Erythroblast (primary cell): ENCODE measurements around the gene GMIP.
"Not testable (repeated sequence)": the region's sequence is repeated elsewhere in the genome, so short reads cannot be mapped to it uniquely, and the experiment has no call there.

Experiments used
- DNase-seq, 2 experiments: peaks; one replicate each; lab custom pipeline; 2025; lab: John Stamatoyannopoulos, UW
- GATA1 ChIP-seq: IDR thresholded peaks from 2 replicates; pipeline ENCODE4 v1.6.1; 2011; ENCODE audit warnings: low read depth, mild to moderate bottlenecking, control low read depth, low read length, moderate library complexity
- POLR2A ChIP-seq: IDR thresholded peaks from 2 replicates; pipeline ENCODE4 v1.6.1; 2011; ENCODE audit warnings: mild to moderate bottlenecking, low read length

The GMIP gene

GRCh38 chr19:19618219-19619051, 25.0 kb downstream of the GMIP start, which contains the start of gene PBX4:
TSS of gene PBX4 (minus strand) at chr19:19618687. CDS start at chr19:19618629, 58 bp downstream.
- peak; percentile 85 to 88 for DNase-seq
- TF ChIP-seq POLR2A, result no peak
- no peak for TF ChIP-seq GATA1

- DNase-seq, result no peak
- TF ChIP-seq POLR2A, result no peak
- no peak for TF ChIP-seq GATA1
These were observed 28.4 kb downstream of the GMIP start for GRCh38 chr19:19615086-19615485.

- TF ChIP-seq GATA1, result no peak
- no peak for TF ChIP-seq POLR2A
- no peak for DNase-seq
These were observed 30.0 kb downstream of the GMIP start for GRCh38 chr19:19613506-19613905.

- TF ChIP-seq POLR2A (no peak), GATA1 (no peak)
- DNase-seq, result no peak
These were observed 32.9 kb downstream of the GMIP start for GRCh38 chr19:19610376-19611202.

- not testable (repeated sequence) for DNase-seq
These were observed 36.8 kb downstream of the GMIP start for GRCh38 chr19:19606686-19607085.

GRCh38 chr19:19606021-19606420, 37.4 kb downstream of the GMIP start:
- no peak for TF ChIP-seq POLR2A
- no peak for TF ChIP-seq GATA1
- no peak for DNase-seq

- no peak for TF ChIP-seq GATA1
- no peak for TF ChIP-seq POLR2A
- no peak for DNase-seq
These were observed 40.6 kb downstream of the GMIP start for GRCh38 chr19:19602713-19603324.

- no peak for TF ChIP-seq POLR2A
- TF ChIP-seq GATA1, result no peak
- DNase-seq, result no peak
These were observed 41.2 kb downstream of the GMIP start for GRCh38 chr19:19602136-19602712.

GRCh38 chr19:19600793-19601330, 42.6 kb downstream of the GMIP start:
- no peak for TF ChIP-seq POLR2A
- no peak for TF ChIP-seq GATA1
- DNase-seq, result no peak

- not testable (repeated sequence) for DNase-seq
These were observed 44.6 kb downstream of the GMIP start for GRCh38 chr19:19598728-19599451.

- TF ChIP-seq GATA1 (no peak), POLR2A (no peak)
- no peak for DNase-seq
These were observed 45.6 kb downstream of the GMIP start for GRCh38 chr19:19597809-19598306.

- DNase-seq, result no peak
- no peak for TF ChIP-seq POLR2A
- TF ChIP-seq GATA1, result no peak
These were observed 48.2 kb downstream of the GMIP start for GRCh38 chr19:19595171-19595701.
